HG03565 (cell line): ENCODE results near the gene NMRK2.

Source experiments
- ATAC-seq: cut with Tn5 transposase; IDR thresholded peaks from one replicate; pipeline ENCODE4 v1.9.1; 2021; ENCODE audit warnings: mild to moderate bottlenecking, moderate library complexity; ENCODE audit not compliant: unreplicated experiment

NMRK2 gene

GRCh38 chr19:3981373-3981735, 48.5 kb downstream of the NMRK2 start:
- ATAC-seq, result no peak

- ATAC-seq, result no peak
These were observed 49.1 kb downstream of the NMRK2 start for GRCh38 chr19:3981736-3982681.

GRCh38 chr19:3982701-3983541, 50.1 kb downstream of the NMRK2 start:
- ATAC-seq, result no peak

- ATAC-seq, result no peak
These were observed 50.7 kb downstream of the NMRK2 start for GRCh38 chr19:3983542-3983914.

GRCh38 chr19:3983936-3984583, 51.2 kb downstream of the NMRK2 start:
- no peak for ATAC-seq

- no peak for ATAC-seq
These were observed 51.7 kb downstream of the NMRK2 start for GRCh38 chr19:3984584-3984907.

- peak; percentile 36 for ATAC-seq
These were observed 52.2 kb downstream of the NMRK2 start, which contains the start of gene EEF2 for GRCh38 chr19:3984908-3985642. EEF2 (minus strand) TSS chr19:3985463; CDS start chr19:3985380, 83 bp downstream.

- ATAC-seq, result no peak
These were observed 52.9 kb downstream of the NMRK2 start for GRCh38 chr19:3985643-3986259.

GRCh38 chr19:3986260-3987041, 53.6 kb downstream of the NMRK2 start:
- no peak for ATAC-seq

GRCh38 chr19:3987619-3988371, 54.9 kb downstream of the NMRK2 start:
- peak; percentile 37 for ATAC-seq

- no peak for ATAC-seq
These were observed 57.9 kb downstream of the NMRK2 start for GRCh38 chr19:3990815-3991117.
